ENCODE results near the gene RIPOR2. TPM values are rescaled to one million over a fixed set of nuclear protein-coding genes. Genes with fewer than 3 reads are reported as not detected.

The RIPOR2 gene
- total and polyA plus RNA-seq, 2 donors (not counting 3 experiments of a cell fraction or from before 2014, with no cell fraction given) = 0.10 TPM; not detected in 1

DNA sequence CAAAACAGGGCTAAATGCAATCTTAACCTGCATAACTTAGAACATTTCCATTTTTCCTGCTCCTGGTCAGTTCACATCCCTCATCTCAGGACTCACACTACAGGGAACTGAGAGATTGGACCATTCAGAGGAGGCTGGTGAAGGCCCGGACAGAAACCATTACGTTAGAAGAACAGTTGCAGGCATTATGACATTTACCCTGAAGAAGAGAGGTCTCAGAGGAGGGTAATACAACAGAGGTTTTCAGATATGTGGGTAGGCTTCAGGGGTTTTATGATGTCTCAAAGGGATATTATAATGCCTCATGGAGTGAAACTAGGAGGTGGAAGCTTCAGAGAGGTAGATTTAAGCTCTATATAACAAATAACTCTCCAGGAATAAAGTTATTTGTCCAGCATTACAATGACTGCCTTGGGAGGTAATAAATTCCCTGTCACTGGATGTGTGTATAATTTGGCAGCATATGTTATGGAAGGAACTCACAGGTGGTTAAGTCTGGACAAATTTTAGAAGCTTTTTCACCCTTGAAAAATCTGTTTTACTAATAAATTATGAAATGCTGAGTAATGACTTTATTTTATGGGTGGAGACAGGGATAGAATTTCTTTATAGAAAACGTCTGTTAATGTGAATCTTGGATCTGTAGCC, 36.7 kb upstream of the RIPOR2 start:
- Histone ChIP-seq H3K4me2 (ENCODE audit: insufficient read depth, low read length) (no peak overlapping the region), H3K36me3 (ENCODE audit: control insufficient read depth in 2 of 2, extremely low read depth in 1 of 2, insufficient read depth in 2 of 2, low read length in 2 of 2) (no peaks in the 10 kb centered on the region), H4K20me1 (replicated peaks; ENCODE audit: control insufficient read depth, extremely low read depth, insufficient read depth, low read length) (no peaks in the 10 kb centered on the region), H3K27ac (ENCODE audit: insufficient read depth, low read depth, low read length) (no peak overlapping the region), H3K9me1 (replicated peaks; ENCODE audit: control insufficient read depth, extremely low read depth, insufficient read depth, low read length) (no peaks in the 10 kb centered on the region), H3K9me3 (replicated peaks; ENCODE audit: control insufficient read depth, insufficient read depth, low read length) (no peaks in the 10 kb centered on the region), H3K4me3 (replicated peaks in 1 of 3; ENCODE audit: insufficient read depth in 1 of 3, low read depth in 1 of 3, low read length in 3 of 3) (no peak overlapping the region), H3K27me3 (ENCODE audit: control insufficient read depth in 2 of 2, insufficient read depth in 2 of 2, low read length in 2 of 2) (no peaks in the 10 kb centered on the region), H3K9ac (replicated peaks; ENCODE audit: extremely low read depth, insufficient read depth, low read length) (no peak overlapping the region), H3K4me1 (ENCODE audit: control insufficient read depth, extremely low read depth, insufficient read depth, low read length) (no peaks in the 10 kb centered on the region), H2AFZ (ENCODE audit: low read depth, low read length) (no peak overlapping the region), H3K79me2 (ENCODE audit: control insufficient read depth, insufficient read depth, low read length) (no peaks in the 10 kb centered on the region)
- FAIRE-seq (no peak), DNase-seq (ENCODE audit: low read depth, low spot score) (no peak)
- TF ChIP-seq POLR2A (IDR thresholded peaks at IDR 0.05; ENCODE audit: low read depth, low read length) = no peak
- TF ChIP-seq, protein P1, sequence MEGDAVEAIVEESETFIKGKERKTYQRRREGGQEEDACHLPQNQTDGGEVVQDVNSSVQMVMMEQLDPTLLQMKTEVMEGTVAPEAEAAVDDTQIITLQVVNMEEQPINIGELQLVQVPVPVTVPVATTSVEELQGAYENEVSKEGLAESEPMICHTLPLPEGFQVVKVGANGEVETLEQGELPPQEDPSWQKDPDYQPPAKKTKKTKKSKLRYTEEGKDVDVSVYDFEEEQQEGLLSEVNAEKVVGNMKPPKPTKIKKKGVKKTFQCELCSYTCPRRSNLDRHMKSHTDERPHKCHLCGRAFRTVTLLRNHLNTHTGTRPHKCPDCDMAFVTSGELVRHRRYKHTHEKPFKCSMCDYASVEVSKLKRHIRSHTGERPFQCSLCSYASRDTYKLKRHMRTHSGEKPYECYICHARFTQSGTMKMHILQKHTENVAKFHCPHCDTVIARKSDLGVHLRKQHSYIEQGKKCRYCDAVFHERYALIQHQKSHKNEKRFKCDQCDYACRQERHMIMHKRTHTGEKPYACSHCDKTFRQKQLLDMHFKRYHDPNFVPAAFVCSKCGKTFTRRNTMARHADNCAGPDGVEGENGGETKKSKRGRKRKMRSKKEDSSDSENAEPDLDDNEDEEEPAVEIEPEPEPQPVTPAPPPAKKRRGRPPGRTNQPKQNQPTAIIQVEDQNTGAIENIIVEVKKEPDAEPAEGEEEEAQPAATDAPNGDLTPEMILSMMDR (IDR thresholded peaks at IDR 0.05; ENCODE audit: extremely low read depth in 1 of 2, insufficient read depth in 1 of 2, low read depth in 1 of 2, low read length in 2 of 2) = no peak
- TF ChIP-seq, protein P2, sequence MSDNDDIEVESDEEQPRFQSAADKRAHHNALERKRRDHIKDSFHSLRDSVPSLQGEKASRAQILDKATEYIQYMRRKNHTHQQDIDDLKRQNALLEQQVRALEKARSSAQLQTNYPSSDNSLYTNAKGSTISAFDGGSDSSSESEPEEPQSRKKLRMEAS (IDR thresholded peaks at IDR 0.05; ENCODE audit: insufficient read depth, insufficient read length) = no peak
- no peak for TF ChIP-seq EZH2 (IDR thresholded peaks at IDR 0.05; ENCODE audit: borderline replicate concordance, low read depth, low read length, severe bottlenecking)
- no TSS peak for BruUV-seq (replicated peaks)
- dilution Hi-C loops (cut with MboI; ENCODE audit: extremely low pct_ligation_motif_present, low sequenced_read_pairs) = no loop called here
- POLR2A ChIA-PET = no interaction called here
- intact Hi-C loops (cut with micrococcal nuclease) = no loop called here
- CTCF ChIA-PET = interaction anchor here (1.2 kb wide), 1 partner anchor 98 kb away, joined by 3 read pairs; no protein-coding TSS in a partner anchor

DNA sequence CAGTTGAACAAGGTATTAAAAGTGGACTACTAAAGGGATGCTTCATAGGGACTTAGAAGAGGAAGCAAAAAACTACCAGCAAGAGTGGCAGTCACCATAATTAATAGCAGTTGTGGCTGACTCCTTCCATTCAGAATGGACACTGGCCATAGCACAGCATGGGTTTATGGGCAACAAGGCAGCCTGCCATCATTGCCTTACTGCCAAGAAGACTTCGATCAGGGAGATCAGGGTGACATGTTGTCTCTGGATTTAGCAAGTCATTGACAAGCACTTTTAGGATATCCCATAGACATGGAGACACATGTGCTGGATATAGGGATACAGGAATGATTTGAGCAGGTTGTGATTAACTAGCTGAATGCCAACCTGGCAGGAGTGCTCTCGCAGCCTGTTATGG, 35.3 kb upstream of the RIPOR2 start:
- no TSS peak for BruUV-seq (replicated peaks)
- FAIRE-seq (no peak), DNase-seq (ENCODE audit: low read depth, low spot score) (no peak)
- TF ChIP-seq GATA2 (IDR thresholded peaks at IDR 0.05; ENCODE audit: insufficient read depth, insufficient read length, low read depth, low read length) (no peak), EZH2 (IDR thresholded peaks at IDR 0.05; ENCODE audit: borderline replicate concordance, low read depth, low read length, severe bottlenecking) (no peak), POLR2AphosphoS5 (IDR thresholded peaks at IDR 0.05; ENCODE audit: insufficient read depth, low read depth, low read length) (no peak), JUN (IDR thresholded peaks at IDR 0.05; ENCODE audit: borderline replicate concordance, insufficient read depth, insufficient read length, low read depth) (no peak), POLR2A (IDR thresholded peaks at IDR 0.05; ENCODE audit: low read depth, low read length) (no peak)
- TF ChIP-seq, protein P2 (IDR thresholded peaks at IDR 0.05; ENCODE audit: insufficient read depth, insufficient read length) = no peak
- H3K9me1 ChIP-seq (replicated peaks; ENCODE audit: control insufficient read depth, extremely low read depth, insufficient read depth, low read length) = no peaks in the 10 kb centered on the region
- ChIA-PET POLR2A (no interaction called here), CTCF (no interaction called here)
- intact Hi-C loops (cut with micrococcal nuclease) (no loop called here), dilution Hi-C loops (cut with MboI; ENCODE audit: extremely low pct_ligation_motif_present, low sequenced_read_pairs) (no loop called here)
- H3K9ac ChIP-seq (replicated peaks; ENCODE audit: extremely low read depth, insufficient read depth, low read length) = no peak overlapping the region
- no peaks in the 10 kb centered on the region for H3K4me1 ChIP-seq (ENCODE audit: control insufficient read depth, extremely low read depth, insufficient read depth, low read length)
- H4K20me1 ChIP-seq (replicated peaks; ENCODE audit: control insufficient read depth, extremely low read depth, insufficient read depth, low read length) = no peaks in the 10 kb centered on the region
- no peak overlapping the region for H3K4me2 ChIP-seq (ENCODE audit: insufficient read depth, low read length)
- H3K79me2 ChIP-seq (ENCODE audit: control insufficient read depth, insufficient read depth, low read length) = no peaks in the 10 kb centered on the region
- H3K27ac ChIP-seq (ENCODE audit: insufficient read depth, low read depth, low read length) = no peak overlapping the region
- H3K4me3 ChIP-seq (replicated peaks in 1 of 3; ENCODE audit: insufficient read depth in 1 of 3, low read depth in 1 of 3, low read length in 3 of 3) = no peak overlapping the region
- no peaks in the 10 kb centered on the region for H3K27me3 ChIP-seq (ENCODE audit: control insufficient read depth in 2 of 2, insufficient read depth in 2 of 2, low read length in 2 of 2)
- no peaks in the 10 kb centered on the region for H3K9me3 ChIP-seq (replicated peaks; ENCODE audit: control insufficient read depth, insufficient read depth, low read length)
- H3K36me3 ChIP-seq (ENCODE audit: control insufficient read depth in 2 of 2, extremely low read depth in 1 of 2, insufficient read depth in 2 of 2, low read length in 2 of 2) = no peaks in the 10 kb centered on the region
- H2AFZ ChIP-seq (ENCODE audit: low read depth, low read length) = no peak overlapping the region

Data from endothelial cell of umbilical vein (primary cell).